Activated CD4-positive, alpha-beta T cell treated with anti-CD3 and anti-CD28 coated beads for 1 hour (primary cell): ENCODE results near the gene CCR8.

Experiments
- DNase-seq: peaks from one replicate; pipeline ENCODE4 v3.0.0-alpha.2; 2020

The CCR8 gene

GRCh38 chr3:39329493-39329892 is at the start of gene CCR8:
TSS of gene CCR8 (plus strand) at chr3:39329709. CDS start at chr3:39332332, 2,623 bp downstream.
- no peak for DNase-seq

GRCh38 chr3:39279745-39280517 is 49.6 kb upstream of the CCR8 start, which contains the start of gene CX3CR1:
TSS of gene CX3CR1 (minus strand) at chr3:39280036. CDS start at chr3:39266509, 13,527 bp downstream.
- no peak for DNase-seq

GRCh38 chr3:39280571-39280970 is 48.9 kb upstream of the CCR8 start:
- no peak for DNase-seq

- no peak for DNase-seq
Measured at GRCh38 chr3:39281533-39281932, 48.0 kb upstream of the CCR8 start.

- DNase-seq = no peak
Measured at GRCh38 chr3:39282057-39282456, 47.5 kb upstream of the CCR8 start.

GRCh38 chr3:39284457-39284881 is 45.0 kb upstream of the CCR8 start:
- no peak for DNase-seq

- DNase-seq = no peak
Measured at GRCh38 chr3:39285332-39285731, 44.2 kb upstream of the CCR8 start.

GRCh38 chr3:39286771-39287170 is 42.7 kb upstream of the CCR8 start:
- DNase-seq = no peak

GRCh38 chr3:39287216-39288164 is 42.0 kb upstream of the CCR8 start:
- DNase-seq = no peak

GRCh38 chr3:39288300-39288808 is 41.2 kb upstream of the CCR8 start:
- DNase-seq = peak; percentile 67

GRCh38 chr3:39289107-39289506 is 40.4 kb upstream of the CCR8 start:
- DNase-seq = no peak

- no peak for DNase-seq
Measured at GRCh38 chr3:39290255-39290654, 39.3 kb upstream of the CCR8 start.

GRCh38 chr3:39291903-39292329 is 37.6 kb upstream of the CCR8 start:
- DNase-seq = peak; percentile 62

- DNase-seq = no peak
Measured at GRCh38 chr3:39292961-39293360, 36.5 kb upstream of the CCR8 start.

- DNase-seq = no peak
Measured at GRCh38 chr3:39294446-39295183, 34.9 kb upstream of the CCR8 start.

GRCh38 chr3:39295184-39295775 is 34.2 kb upstream of the CCR8 start:
- DNase-seq = no peak

GRCh38 chr3:39296197-39297077 is 33.1 kb upstream of the CCR8 start:
- DNase-seq = no peak

- no peak for DNase-seq
Measured at GRCh38 chr3:39299279-39299678, 30.2 kb upstream of the CCR8 start.

- no peak for DNase-seq
Measured at GRCh38 chr3:39302178-39302577, 27.3 kb upstream of the CCR8 start.

- DNase-seq = no peak
Measured at GRCh38 chr3:39313289-39313688, 16.2 kb upstream of the CCR8 start.

- no peak for DNase-seq
Measured at GRCh38 chr3:39315420-39315819, 14.1 kb upstream of the CCR8 start.
